SH-SY5Y (cell line): Measurements from ENCODE around the gene PGS1.

Source experiments
- GATA2 ChIP-seq: IDR thresholded peaks from 2 replicates; pipeline ENCODE4 v1.6.1; 2011; ENCODE audit warnings: mild to moderate bottlenecking, low read depth, low read length
- GATA3 ChIP-seq: IDR thresholded peaks from 2 replicates; pipeline ENCODE4 v1.6.1; 2011; ENCODE audit warnings: low read depth, mild to moderate bottlenecking, low read length, moderate library complexity

GRCh38 chr17:78425429-78425828, 47.0 kb downstream of the PGS1 start:
- no peak for TF ChIP-seq GATA2
- no peak for TF ChIP-seq GATA3
